ENCODE measurements around the gene FCHO2.

- TF ChIP-seq PAX8 (IDR thresholded peaks at IDR 0.05), result no peak
- no peak for TF ChIP-seq GABPA (IDR thresholded peaks at IDR 0.05; ENCODE audit: low read depth)
- TF ChIP-seq MYC (IDR thresholded peaks at IDR 0.05; ENCODE audit: insufficient read depth, insufficient read length, insufficient replicate concordance, low read length, severe bottlenecking), result no peak
- no peak for TF ChIP-seq ZSCAN29 (IDR thresholded peaks at IDR 0.05)
- no peak for TF ChIP-seq IKZF1 (conservative IDR thresholded peaks at IDR 0.05)
- TF ChIP-seq, protein P1, sequence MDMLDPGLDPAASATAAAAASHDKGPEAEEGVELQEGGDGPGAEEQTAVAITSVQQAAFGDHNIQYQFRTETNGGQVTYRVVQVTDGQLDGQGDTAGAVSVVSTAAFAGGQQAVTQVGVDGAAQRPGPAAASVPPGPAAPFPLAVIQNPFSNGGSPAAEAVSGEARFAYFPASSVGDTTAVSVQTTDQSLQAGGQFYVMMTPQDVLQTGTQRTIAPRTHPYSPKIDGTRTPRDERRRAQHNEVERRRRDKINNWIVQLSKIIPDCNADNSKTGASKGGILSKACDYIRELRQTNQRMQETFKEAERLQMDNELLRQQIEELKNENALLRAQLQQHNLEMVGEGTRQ (IDR thresholded peaks at IDR 0.05; ENCODE audit: borderline replicate concordance, low read depth, low read length), result no peak
- TF ChIP-seq CTCF (IDR thresholded peaks at IDR 0.05 in 2 of 3, conservative IDR thresholded peaks at IDR 0.05 in 1 of 3; ENCODE audit: control insufficient read depth in 2 of 3, extremely low read depth in 1 of 3, insufficient read depth in 1 of 3, low read depth in 3 of 3, low read length in 3 of 3), result no peak
- no peak for TF ChIP-seq HDAC2 (IDR thresholded peaks at IDR 0.05)
Measured at GRCh38 chr5:72956324-72957140, 691 bp downstream of the FCHO2 start.

Measured in GM12878 (cell line).